GM12878 (cell line): ENCODE results near the gene CRB2. TPM values are rescaled to one million over a fixed set of nuclear protein-coding genes. Genes with fewer than 3 reads are reported as not detected.

Experiments
- ATAC-seq: fragments of 200-7000 bp; cut with Tn5 transposase; 3 replicates; pipeline ENCODE4 v1.9.1; 2020; ENCODE audit warnings: mild to moderate bottlenecking, moderate library complexity
- BruUV-seq: library from RNA; stranded (reverse); fragments of 400-500 nt; replicated peaks from 2 replicates; lab custom pipeline; 2021; lab: Mats Ljungman, UMichigan
- CTCF ChIA-PET: fragments of 300-600 bp; sonication (Branson Sonifier 250); formaldehyde crosslinking; extraction: SDS; loops from one replicate; lab custom pipeline; 2021; ENCODE audit warnings: inconsistent platforms; lab: Yijun Ruan, JAX
- POLR2A ChIA-PET: fragments of 350-600 bp; formaldehyde crosslinking; extraction: SDS; loops from one replicate; lab custom pipeline; 2021; ENCODE audit warnings: inconsistent platforms; lab: Charles Lee
- RAD21 ChIA-PET: fragments of 300-600 bp; sonication (Branson Sonifier 250); formaldehyde crosslinking; loops from one replicate; lab custom pipeline; 2023; ENCODE audit warnings: antibody characterized with exemption; ENCODE audit not compliant: unreplicated experiment; lab: Charles Lee
- SMC1A ChIA-PET: fragments of 300-600 bp; sonication (Branson Sonifier 250); formaldehyde crosslinking; loops from one replicate; lab custom pipeline; 2023; ENCODE audit not compliant: unreplicated experiment, uncharacterized antibody; lab: Charles Lee
- DNase-seq: peaks from one replicate; pipeline ENCODE4 v3.0.0-alpha.2; 2011; ENCODE audit warnings: low read depth, low spot score
- FAIRE-seq: peaks from 3 replicates; lab custom pipeline; 2011; peaks lifted over from hg19 to GRCh38; lab: Jason Lieb, UNC
- H2AFZ ChIP-seq: 2 replicates; pipeline ENCODE4 v1.6.0; 2011; ENCODE audit warnings: low read depth, low read length, control low read depth; ENCODE audit not compliant: control insufficient read depth
- H3K27ac ChIP-seq: 2 replicates; pipeline ENCODE4 v1.5.1; 2011; ENCODE audit warnings: control low read depth; ENCODE audit not compliant: control insufficient read depth, insufficient read depth
- H3K27me3 ChIP-seq, 2 experiments: replicated peaks in 1 of 2; 2 replicates each; pipeline versions ENCODE4 v1.6.0 to v1.6.1; 2011; ENCODE audit warnings: low read length in 1 of 2; ENCODE audit not compliant: control insufficient read depth in 2 of 2, insufficient read depth in 2 of 2
- H3K36me3 ChIP-seq, 2 experiments: 2 replicates each; pipeline ENCODE4 v1.5.1; 2011; ENCODE audit warnings: low read length in 1 of 2; ENCODE audit not compliant: control insufficient read depth in 2 of 2, insufficient read depth in 2 of 2
- H3K4me1 ChIP-seq: 2 replicates; pipeline ENCODE4 v1.6.1; 2011; ENCODE audit warnings: mild to moderate bottlenecking, low read length, moderate library complexity, mixed read lengths; ENCODE audit not compliant: control insufficient read depth, insufficient read depth
- H3K4me2 ChIP-seq: 2 replicates; pipeline ENCODE4 v1.6.0; 2011; ENCODE audit warnings: control low read depth; ENCODE audit not compliant: control insufficient read depth, insufficient read depth
- H3K4me3 ChIP-seq: fragments of 200-600 bp; sonication (generic); 2 replicates; pipeline ENCODE4 v1.5.1; 2016
- H3K79me2 ChIP-seq: 2 replicates; pipeline ENCODE4 v1.6.0; 2011; ENCODE audit warnings: low read length; ENCODE audit not compliant: control insufficient read depth, insufficient read depth
- H3K9ac ChIP-seq: 2 replicates; pipeline ENCODE4 v1.8.0; 2011; ENCODE audit warnings: low read length, control low read depth, mixed read lengths; ENCODE audit not compliant: control insufficient read depth, insufficient read depth
- H3K9me3 ChIP-seq: replicated peaks from 3 replicates; pipeline ENCODE4 v1.5.1; 2011; ENCODE audit warnings: mild to moderate bottlenecking, low read length; ENCODE audit not compliant: control insufficient read depth, insufficient read depth
- H4K20me1 ChIP-seq: 2 replicates; pipeline ENCODE4 v1.6.0; 2011; ENCODE audit not compliant: control insufficient read depth, insufficient read depth
- CBX5 ChIP-seq: sonication (generic); IDR thresholded peaks from 2 replicates; pipeline ENCODE4 v1.6.1; 2016; ENCODE audit warnings: low read depth, moderate library complexity, mild to moderate bottlenecking, inconsistent platforms
- EP300 ChIP-seq, 2 experiments: fragments of 150-350 bp in 1 of 2; IDR thresholded peaks; 2 replicates each; pipeline ENCODE4 v1.6.1; 2011 to 2012; ENCODE audit warnings: low read depth in 2 of 2, low read length in 2 of 2, borderline replicate concordance in 1 of 2, improper control_type of control experiment in 1 of 2, inconsistent platforms in 1 of 2; ENCODE audit not compliant: control insufficient read depth in 1 of 2
- ESRRA ChIP-seq: IDR thresholded peaks from 2 replicates; pipeline ENCODE4 v1.6.1; 2012; ENCODE audit warnings: mild to moderate bottlenecking, low read length, improper control_type of control experiment
- HDAC6 ChIP-seq: fragments of 200-600 bp; sonication (generic); IDR thresholded peaks from one replicate; pipeline ENCODE4 v1.8.0; 2017; ENCODE audit warnings: antibody characterized with exemption; ENCODE audit not compliant: unreplicated experiment
- IKZF2 ChIP-seq, 2 experiments: fragments of 450-650 bp; IDR thresholded peaks; 2 replicates each; pipeline ENCODE4 v1.6.1; 2017; ENCODE audit warnings: mild to moderate bottlenecking in 2 of 2, moderate library complexity in 2 of 2
- JUND ChIP-seq: IDR thresholded peaks from 2 replicates; pipeline ENCODE4 v1.6.1; 2012; ENCODE audit warnings: low read depth, mild to moderate bottlenecking, low read length, improper control_type of control experiment, moderate library complexity
- MTA3 ChIP-seq: IDR thresholded peaks from 2 replicates; pipeline ENCODE4 v1.6.1; 2012; ENCODE audit warnings: low read length, inconsistent platforms, borderline replicate concordance
- NFYA ChIP-seq: IDR thresholded peaks from 2 replicates; pipeline ENCODE4 v1.6.1; 2011; ENCODE audit warnings: low read depth, mild to moderate bottlenecking, low read length, improper control_type of control experiment, borderline replicate concordance
- POU2F2 ChIP-seq: IDR thresholded peaks from 3 replicates; pipeline ENCODE4 v1.6.1; 2011; ENCODE audit warnings: low read depth, mild to moderate bottlenecking, low read length, borderline replicate concordance
- ZNF207 ChIP-seq: fragments of 450-650 bp; IDR thresholded peaks from 2 replicates; pipeline ENCODE4 v1.6.1; 2014; ENCODE audit warnings: antibody characterized with exemption, mild to moderate bottlenecking, borderline replicate concordance
- ZNF622 ChIP-seq: fragments of 450-650 bp; IDR thresholded peaks from 2 replicates; pipeline ENCODE4 v1.6.1; 2017; ENCODE audit warnings: mild to moderate bottlenecking, inconsistent platforms
- WGBS: methylation state at CpG from one replicate; pipeline ENCODE4 v1.1.6; 2016; ENCODE audit warnings: low lambda C conversion rate; ENCODE audit not compliant: insufficient replicate concordance, insufficient coverage; ENCODE audit errors: missing lambda C conversion rate; 5-methylcytosine and 5-hydroxymethylcytosine counted together
- in situ Hi-C: fragments of 300-500 bp; cut with MboI; formaldehyde crosslinking; loops from 9 replicates; pipeline ENCODE4 v1.14.3; 2018; ENCODE audit warnings: mixed read lengths
- intact Hi-C: fragments of 100-400 bp; cut with micrococcal nuclease; formaldehyde crosslinking; loops from one replicate; pipeline ENCODE4 v1.14.2; 2022; ENCODE audit not compliant: unreplicated experiment
- polyA plus RNA-seq, 11 experiments: library from polyadenylated mRNA; depleted of rRNA in 4 of 11; unstranded in 6 of 11; stranded (reverse) in 5 of 11; fragments of >200 nt; fragmentation: Nextera tagmentation in 4 of 11; fragmentation: Illumina TruSeq in 1 of 11; extraction: Ambion mirVana in 4 of 11; extraction: Trizol in 1 of 11; gene quantifications; 1 replicate in 1 of 11; 2 replicates in 10 of 11; pipeline versions ENCODE4 v1.2.1 to v1.2.3, GENCODE V29; 2011 to 2016; ENCODE audit warnings: inconsistent platforms in 2 of 11, missing spikeins in 2 of 11, low read depth in 1 of 11
- total RNA-seq, 4 experiments: library from RNA; depleted of rRNA in 3 of 4; stranded (reverse); fragments of >200 nt in 3 of 4; fragmentation: Illumina TruSeq in 1 of 4; extraction: Trizol in 1 of 4; gene quantifications; 2 replicates each; pipeline versions ENCODE4 v1.2.1 to v1.2.3, GENCODE V29; 2013 to 2021
- TF ChIP-seq, protein P1 (sequence below): fragments of 450-650 bp; IDR thresholded peaks from 2 replicates; pipeline ENCODE4 v1.6.1; 2017; ENCODE audit warnings: antibody characterized with exemption, mild to moderate bottlenecking, moderate library complexity
- TF ChIP-seq, protein P2 (sequence below): fragments of 450-650 bp; IDR thresholded peaks from 2 replicates; pipeline ENCODE4 v1.6.1; 2017; ENCODE audit warnings: mild to moderate bottlenecking, low read depth, inconsistent platforms; ENCODE audit not compliant: poor library complexity, severe bottlenecking
- TF ChIP-seq, protein P3 (sequence below): fragments of 450-650 bp; IDR thresholded peaks from 2 replicates; pipeline ENCODE4 v1.6.1; 2016; ENCODE audit warnings: mild to moderate bottlenecking

CRB2 gene
- total and polyA plus RNA-seq, 10 of the 15 experiments (the other 5 are each of a cell fraction or from before 2014, with no cell fraction given): 0.01 to 0.80 (median 0.23) TPM; not detected in 3

DNA sequence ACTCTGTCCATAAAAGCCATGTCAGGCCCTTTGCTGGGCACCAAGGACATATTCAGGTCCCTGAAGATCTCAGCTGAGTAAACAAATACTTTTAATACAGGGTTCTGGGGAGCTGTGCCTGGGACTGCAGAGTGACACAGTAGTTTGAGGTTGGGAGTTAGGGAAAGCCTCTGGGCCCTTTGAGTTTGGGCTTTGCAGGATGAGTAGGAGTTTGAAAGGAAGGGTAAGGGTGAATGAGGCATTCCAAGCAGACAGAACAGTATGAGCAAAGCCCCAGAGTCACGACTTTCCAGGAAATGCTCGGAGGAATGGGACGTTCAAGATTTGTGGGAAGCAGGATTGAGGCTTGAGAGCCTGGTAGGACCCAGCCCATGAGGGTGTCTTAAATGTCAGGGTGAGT is 13.3 kb downstream of the CRB2 start:
- WGBS: 0% methylated on average over 3 of the region's 3 CpGs
- CTCF ChIA-PET: interaction anchor here (0.9 kb wide), 1 partner anchor 15 kb away, joined by 5 read pairs; no protein-coding TSS in a partner anchor
- DNase-seq: no peak
- Histone ChIP-seq H3K79me2 (no peaks in the 10 kb centered on the region), H3K9me3 (no peaks in the 10 kb centered on the region), H3K27me3 (peaks cover 0 to 5% of the 10 kb centered on the region in 2 experiments; a peak in 2 of 4 replicates), H3K27ac (no peak overlapping the region), H3K9ac (no peak overlapping the region), H3K36me3 (no peaks in the 10 kb centered on the region), H3K4me2 (no peak overlapping the region), H2AFZ (no peak overlapping the region), H3K4me1 (no peaks in the 10 kb centered on the region), H3K4me3 (no peak overlapping the region), H4K20me1 (no peaks in the 10 kb centered on the region)
- no peak for FAIRE-seq
- no TSS peak for BruUV-seq
- SMC1A ChIA-PET: no interaction called here
- POLR2A ChIA-PET: no interaction called here
- no peak for TF ChIP-seq NFYA
- no peak for TF ChIP-seq JUND
- TF ChIP-seq POU2F2: no peak
- TF ChIP-seq, protein P1, sequence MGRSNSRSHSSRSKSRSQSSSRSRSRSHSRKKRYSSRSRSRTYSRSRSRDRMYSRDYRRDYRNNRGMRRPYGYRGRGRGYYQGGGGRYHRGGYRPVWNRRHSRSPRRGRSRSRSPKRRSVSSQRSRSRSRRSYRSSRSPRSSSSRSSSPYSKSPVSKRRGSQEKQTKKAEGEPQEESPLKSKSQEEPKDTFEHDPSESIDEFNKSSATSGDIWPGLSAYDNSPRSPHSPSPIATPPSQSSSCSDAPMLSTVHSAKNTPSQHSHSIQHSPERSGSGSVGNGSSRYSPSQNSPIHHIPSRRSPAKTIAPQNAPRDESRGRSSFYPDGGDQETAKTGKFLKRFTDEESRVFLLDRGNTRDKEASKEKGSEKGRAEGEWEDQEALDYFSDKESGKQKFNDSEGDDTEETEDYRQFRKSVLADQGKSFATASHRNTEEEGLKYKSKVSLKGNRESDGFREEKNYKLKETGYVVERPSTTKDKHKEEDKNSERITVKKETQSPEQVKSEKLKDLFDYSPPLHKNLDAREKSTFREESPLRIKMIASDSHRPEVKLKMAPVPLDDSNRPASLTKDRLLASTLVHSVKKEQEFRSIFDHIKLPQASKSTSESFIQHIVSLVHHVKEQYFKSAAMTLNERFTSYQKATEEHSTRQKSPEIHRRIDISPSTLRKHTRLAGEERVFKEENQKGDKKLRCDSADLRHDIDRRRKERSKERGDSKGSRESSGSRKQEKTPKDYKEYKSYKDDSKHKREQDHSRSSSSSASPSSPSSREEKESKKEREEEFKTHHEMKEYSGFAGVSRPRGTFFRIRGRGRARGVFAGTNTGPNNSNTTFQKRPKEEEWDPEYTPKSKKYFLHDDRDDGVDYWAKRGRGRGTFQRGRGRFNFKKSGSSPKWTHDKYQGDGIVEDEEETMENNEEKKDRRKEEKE: no peak
- no peak for TF ChIP-seq IKZF2 (IDR thresholded peaks at IDR 0.05)
- no peak for TF ChIP-seq ZNF207
- no peak for TF ChIP-seq ZNF622
- TF ChIP-seq ESRRA: no peak
- TF ChIP-seq CBX5: no peak
- TF ChIP-seq, protein P2, sequence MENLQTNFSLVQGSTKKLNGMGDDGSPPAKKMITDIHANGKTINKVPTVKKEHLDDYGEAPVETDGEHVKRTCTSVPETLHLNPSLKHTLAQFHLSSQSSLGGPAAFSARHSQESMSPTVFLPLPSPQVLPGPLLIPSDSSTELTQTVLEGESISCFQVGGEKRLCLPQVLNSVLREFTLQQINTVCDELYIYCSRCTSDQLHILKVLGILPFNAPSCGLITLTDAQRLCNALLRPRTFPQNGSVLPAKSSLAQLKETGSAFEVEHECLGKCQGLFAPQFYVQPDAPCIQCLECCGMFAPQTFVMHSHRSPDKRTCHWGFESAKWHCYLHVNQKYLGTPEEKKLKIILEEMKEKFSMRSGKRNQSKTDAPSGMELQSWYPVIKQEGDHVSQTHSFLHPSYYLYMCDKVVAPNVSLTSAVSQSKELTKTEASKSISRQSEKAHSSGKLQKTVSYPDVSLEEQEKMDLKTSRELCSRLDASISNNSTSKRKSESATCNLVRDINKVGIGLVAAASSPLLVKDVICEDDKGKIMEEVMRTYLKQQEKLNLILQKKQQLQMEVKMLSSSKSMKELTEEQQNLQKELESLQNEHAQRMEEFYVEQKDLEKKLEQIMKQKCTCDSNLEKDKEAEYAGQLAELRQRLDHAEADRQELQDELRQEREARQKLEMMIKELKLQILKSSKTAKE: no peak
- no peak for TF ChIP-seq EP300 (IDR thresholded peaks at IDR 0.05; ENCODE audit: borderline replicate concordance in 1 of 2, control insufficient read depth in 1 of 2, low read depth in 2 of 2, low read length in 2 of 2)
- no peak for TF ChIP-seq MTA3
- TF ChIP-seq, protein P3, sequence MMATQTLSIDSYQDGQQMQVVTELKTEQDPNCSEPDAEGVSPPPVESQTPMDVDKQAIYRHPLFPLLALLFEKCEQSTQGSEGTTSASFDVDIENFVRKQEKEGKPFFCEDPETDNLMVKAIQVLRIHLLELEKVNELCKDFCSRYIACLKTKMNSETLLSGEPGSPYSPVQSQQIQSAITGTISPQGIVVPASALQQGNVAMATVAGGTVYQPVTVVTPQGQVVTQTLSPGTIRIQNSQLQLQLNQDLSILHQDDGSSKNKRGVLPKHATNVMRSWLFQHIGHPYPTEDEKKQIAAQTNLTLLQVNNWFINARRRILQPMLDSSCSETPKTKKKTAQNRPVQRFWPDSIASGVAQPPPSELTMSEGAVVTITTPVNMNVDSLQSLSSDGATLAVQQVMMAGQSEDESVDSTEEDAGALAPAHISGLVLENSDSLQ: no peak
- TF ChIP-seq HDAC6: no peak
- RAD21 ChIA-PET: no interaction called here
- ATAC-seq: no peak
- in situ Hi-C loops: no loop called here
- intact Hi-C loops: no loop called here
